ENCODE data around the gene BMERB1.

- TF ChIP-seq RFX7 (CRISPR knock-in tag; IDR thresholded peaks at IDR 0.05) (no peak), MYC (IDR thresholded peaks at IDR 0.05; ENCODE audit: low read depth, low read length) (no peak), MYC (CRISPR knock-in tag; IDR thresholded peaks at IDR 0.05; ENCODE audit: borderline replicate concordance, low read depth) (no peak), ADNP (tag; IDR thresholded peaks at IDR 0.05) (no peak), FOXJ3 (CRISPR knock-in tag; IDR thresholded peaks at IDR 0.05) (no peak), ZBTB1 (CRISPR knock-in tag; IDR thresholded peaks at IDR 0.05; ENCODE audit: borderline replicate concordance, low read depth) (no peak), PATZ1 (CRISPR knock-in tag; IDR thresholded peaks at IDR 0.05; ENCODE audit: borderline replicate concordance) (no peak), REST (IDR thresholded peaks at IDR 0.05; ENCODE audit: borderline replicate concordance) (no peak), REST (CRISPR knock-in tag; IDR thresholded peaks at IDR 0.05; ENCODE audit: low read depth) (no peak), NFYB (IDR thresholded peaks at IDR 0.05; ENCODE audit: extremely low read depth, insufficient read length) (no peak), POLR2AphosphoS5 (IDR thresholded peaks at IDR 0.05; ENCODE audit: control insufficient read depth, insufficient read depth, low read depth, low read length) (no peak), EP300 (IDR thresholded peaks at IDR 0.05; ENCODE audit: low read length) (no peak)
- TF ChIP-seq, protein P1, sequence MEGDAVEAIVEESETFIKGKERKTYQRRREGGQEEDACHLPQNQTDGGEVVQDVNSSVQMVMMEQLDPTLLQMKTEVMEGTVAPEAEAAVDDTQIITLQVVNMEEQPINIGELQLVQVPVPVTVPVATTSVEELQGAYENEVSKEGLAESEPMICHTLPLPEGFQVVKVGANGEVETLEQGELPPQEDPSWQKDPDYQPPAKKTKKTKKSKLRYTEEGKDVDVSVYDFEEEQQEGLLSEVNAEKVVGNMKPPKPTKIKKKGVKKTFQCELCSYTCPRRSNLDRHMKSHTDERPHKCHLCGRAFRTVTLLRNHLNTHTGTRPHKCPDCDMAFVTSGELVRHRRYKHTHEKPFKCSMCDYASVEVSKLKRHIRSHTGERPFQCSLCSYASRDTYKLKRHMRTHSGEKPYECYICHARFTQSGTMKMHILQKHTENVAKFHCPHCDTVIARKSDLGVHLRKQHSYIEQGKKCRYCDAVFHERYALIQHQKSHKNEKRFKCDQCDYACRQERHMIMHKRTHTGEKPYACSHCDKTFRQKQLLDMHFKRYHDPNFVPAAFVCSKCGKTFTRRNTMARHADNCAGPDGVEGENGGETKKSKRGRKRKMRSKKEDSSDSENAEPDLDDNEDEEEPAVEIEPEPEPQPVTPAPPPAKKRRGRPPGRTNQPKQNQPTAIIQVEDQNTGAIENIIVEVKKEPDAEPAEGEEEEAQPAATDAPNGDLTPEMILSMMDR (IDR thresholded peaks at IDR 0.05 in 2 of 3, conservative IDR thresholded peaks at IDR 0.05 in 1 of 3; ENCODE audit: insufficient read depth in 2 of 3, low read depth in 1 of 3, low read length in 3 of 3): no peak
These were observed 26.2 kb downstream of the BMERB1 start for GRCh38 chr16:15460601-15461000.

Measured in K562 (cell line).